ENCODE data around the gene IL3. TPM values are rescaled to one million over a fixed set of nuclear protein-coding genes. Genes with fewer than 3 reads are reported as not detected.

IL3 gene
- total RNA-seq, 1 experiment from 2014 or later: not detected

DNA sequence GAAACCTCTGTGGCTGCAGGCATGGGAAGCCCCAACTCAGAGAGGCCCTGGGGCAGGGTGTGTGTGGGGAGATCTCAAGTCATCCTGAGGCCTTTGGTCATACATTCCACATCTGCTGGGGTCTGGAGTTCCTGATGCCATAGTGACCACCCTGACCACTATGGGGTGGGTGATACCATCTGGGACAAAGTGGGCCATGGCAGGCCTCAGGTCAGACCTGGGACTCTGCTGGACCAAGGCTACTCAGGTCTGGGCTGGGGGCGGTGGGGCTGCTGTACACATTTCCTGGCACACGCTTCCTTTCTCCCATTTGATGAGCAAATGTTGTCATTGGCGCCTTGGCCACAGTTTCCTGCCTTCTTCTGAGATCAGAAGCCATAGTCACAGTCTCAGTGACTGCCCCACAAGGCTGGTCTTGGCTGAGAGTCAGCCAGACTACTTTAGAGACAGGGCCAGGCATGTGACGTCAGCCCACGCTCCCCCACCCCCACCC is 33.9 kb upstream of the IL3 start:
- Mint-ChIP-seq H3K27me3 (ENCODE audit: low read depth) (no peaks in the 10 kb centered on the region), H3K36me3 (no peaks in the 10 kb centered on the region), H3K27ac (no peak overlapping the region), H3K9me3 (no peaks in the 10 kb centered on the region), H3K4me3 (no peak overlapping the region), H3K4me1 (no peaks in the 10 kb centered on the region)
- TF ChIP-seq, protein P1, sequence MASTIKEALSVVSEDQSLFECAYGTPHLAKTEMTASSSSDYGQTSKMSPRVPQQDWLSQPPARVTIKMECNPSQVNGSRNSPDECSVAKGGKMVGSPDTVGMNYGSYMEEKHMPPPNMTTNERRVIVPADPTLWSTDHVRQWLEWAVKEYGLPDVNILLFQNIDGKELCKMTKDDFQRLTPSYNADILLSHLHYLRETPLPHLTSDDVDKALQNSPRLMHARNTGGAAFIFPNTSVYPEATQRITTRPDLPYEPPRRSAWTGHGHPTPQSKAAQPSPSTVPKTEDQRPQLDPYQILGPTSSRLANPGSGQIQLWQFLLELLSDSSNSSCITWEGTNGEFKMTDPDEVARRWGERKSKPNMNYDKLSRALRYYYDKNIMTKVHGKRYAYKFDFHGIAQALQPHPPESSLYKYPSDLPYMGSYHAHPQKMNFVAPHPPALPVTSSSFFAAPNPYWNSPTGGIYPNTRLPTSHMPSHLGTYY (CRISPR knock-in tag; IDR thresholded peaks at IDR 0.05): no peak
- TF ChIP-seq ZNF317 (CRISPR knock-in tag; IDR thresholded peaks at IDR 0.05; ENCODE audit: borderline replicate concordance, low read depth): no peak
- TF ChIP-seq, protein P2, sequence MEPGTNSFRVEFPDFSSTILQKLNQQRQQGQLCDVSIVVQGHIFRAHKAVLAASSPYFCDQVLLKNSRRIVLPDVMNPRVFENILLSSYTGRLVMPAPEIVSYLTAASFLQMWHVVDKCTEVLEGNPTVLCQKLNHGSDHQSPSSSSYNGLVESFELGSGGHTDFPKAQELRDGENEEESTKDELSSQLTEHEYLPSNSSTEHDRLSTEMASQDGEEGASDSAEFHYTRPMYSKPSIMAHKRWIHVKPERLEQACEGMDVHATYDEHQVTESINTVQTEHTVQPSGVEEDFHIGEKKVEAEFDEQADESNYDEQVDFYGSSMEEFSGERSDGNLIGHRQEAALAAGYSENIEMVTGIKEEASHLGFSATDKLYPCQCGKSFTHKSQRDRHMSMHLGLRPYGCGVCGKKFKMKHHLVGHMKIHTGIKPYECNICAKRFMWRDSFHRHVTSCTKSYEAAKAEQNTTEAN (CRISPR knock-in tag; IDR thresholded peaks at IDR 0.05): no peak
- no peak for TF ChIP-seq ZNF423 (CRISPR knock-in tag; IDR thresholded peaks at IDR 0.05)
- TF ChIP-seq, protein P3, sequence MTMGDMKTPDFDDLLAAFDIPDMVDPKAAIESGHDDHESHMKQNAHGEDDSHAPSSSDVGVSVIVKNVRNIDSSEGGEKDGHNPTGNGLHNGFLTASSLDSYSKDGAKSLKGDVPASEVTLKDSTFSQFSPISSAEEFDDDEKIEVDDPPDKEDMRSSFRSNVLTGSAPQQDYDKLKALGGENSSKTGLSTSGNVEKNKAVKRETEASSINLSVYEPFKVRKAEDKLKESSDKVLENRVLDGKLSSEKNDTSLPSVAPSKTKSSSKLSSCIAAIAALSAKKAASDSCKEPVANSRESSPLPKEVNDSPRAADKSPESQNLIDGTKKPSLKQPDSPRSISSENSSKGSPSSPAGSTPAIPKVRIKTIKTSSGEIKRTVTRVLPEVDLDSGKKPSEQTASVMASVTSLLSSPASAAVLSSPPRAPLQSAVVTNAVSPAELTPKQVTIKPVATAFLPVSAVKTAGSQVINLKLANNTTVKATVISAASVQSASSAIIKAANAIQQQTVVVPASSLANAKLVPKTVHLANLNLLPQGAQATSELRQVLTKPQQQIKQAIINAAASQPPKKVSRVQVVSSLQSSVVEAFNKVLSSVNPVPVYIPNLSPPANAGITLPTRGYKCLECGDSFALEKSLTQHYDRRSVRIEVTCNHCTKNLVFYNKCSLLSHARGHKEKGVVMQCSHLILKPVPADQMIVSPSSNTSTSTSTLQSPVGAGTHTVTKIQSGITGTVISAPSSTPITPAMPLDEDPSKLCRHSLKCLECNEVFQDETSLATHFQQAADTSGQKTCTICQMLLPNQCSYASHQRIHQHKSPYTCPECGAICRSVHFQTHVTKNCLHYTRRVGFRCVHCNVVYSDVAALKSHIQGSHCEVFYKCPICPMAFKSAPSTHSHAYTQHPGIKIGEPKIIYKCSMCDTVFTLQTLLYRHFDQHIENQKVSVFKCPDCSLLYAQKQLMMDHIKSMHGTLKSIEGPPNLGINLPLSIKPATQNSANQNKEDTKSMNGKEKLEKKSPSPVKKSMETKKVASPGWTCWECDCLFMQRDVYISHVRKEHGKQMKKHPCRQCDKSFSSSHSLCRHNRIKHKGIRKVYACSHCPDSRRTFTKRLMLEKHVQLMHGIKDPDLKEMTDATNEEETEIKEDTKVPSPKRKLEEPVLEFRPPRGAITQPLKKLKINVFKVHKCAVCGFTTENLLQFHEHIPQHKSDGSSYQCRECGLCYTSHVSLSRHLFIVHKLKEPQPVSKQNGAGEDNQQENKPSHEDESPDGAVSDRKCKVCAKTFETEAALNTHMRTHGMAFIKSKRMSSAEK (CRISPR knock-in tag; IDR thresholded peaks at IDR 0.05; ENCODE audit: borderline replicate concordance): no peak
- TF ChIP-seq CBFB (CRISPR knock-in tag; IDR thresholded peaks at IDR 0.05; ENCODE audit: low read depth): no peak
- DNase-seq (ENCODE audit: low spot score): no peak
- no peak for ATAC-seq
- ChIA-PET POLR2A (no interaction called here), CTCF (no interaction called here)

DNA sequence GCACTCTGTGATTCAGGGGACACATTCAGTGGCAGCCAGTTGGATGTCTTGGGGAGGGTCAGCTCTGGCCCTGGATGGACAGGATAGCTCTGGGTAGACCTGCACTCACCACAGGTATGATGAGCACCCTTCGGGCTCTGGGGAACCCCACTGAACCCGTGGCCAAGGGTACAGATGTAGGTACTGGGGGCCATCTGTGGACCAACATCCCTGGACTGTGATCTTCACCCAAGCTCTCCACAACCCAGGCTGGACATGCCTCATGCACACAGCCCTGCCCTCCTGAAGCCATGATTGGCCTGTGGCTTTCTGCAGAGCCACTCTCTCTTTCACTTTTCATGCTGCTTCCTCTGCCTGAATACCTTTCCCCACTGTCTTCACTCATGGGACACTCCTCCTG is 33.4 kb upstream of the IL3 start:
- POLR2A ChIA-PET: no interaction called here
- CTCF ChIA-PET: no interaction called here

More for the DNA sequence above, 33.4 kb upstream of the IL3 start:
- Mint-ChIP-seq H3K4me1 (no peaks in the 10 kb centered on the region), H3K27me3 (ENCODE audit: low read depth) (no peaks in the 10 kb centered on the region), H3K4me3 (no peak overlapping the region), H3K9me3 (no peaks in the 10 kb centered on the region), H3K36me3 (no peaks in the 10 kb centered on the region), H3K27ac (no peak overlapping the region)
- ATAC-seq: no peak
- no peak for TF ChIP-seq JAZF1 (CRISPR knock-in tag; IDR thresholded peaks at IDR 0.05)
- TF ChIP-seq RELA (CRISPR knock-in tag; IDR thresholded peaks at IDR 0.05; ENCODE audit: borderline replicate concordance): no peak
- TF ChIP-seq SMAD4 (CRISPR knock-in tag; IDR thresholded peaks at IDR 0.05): no peak
- no peak for TF ChIP-seq SMAD3 (CRISPR knock-in tag; IDR thresholded peaks at IDR 0.05; ENCODE audit: borderline replicate concordance)
- TF ChIP-seq NR2C2 (CRISPR knock-in tag; IDR thresholded peaks at IDR 0.05): no peak
- TF ChIP-seq, protein P4, sequence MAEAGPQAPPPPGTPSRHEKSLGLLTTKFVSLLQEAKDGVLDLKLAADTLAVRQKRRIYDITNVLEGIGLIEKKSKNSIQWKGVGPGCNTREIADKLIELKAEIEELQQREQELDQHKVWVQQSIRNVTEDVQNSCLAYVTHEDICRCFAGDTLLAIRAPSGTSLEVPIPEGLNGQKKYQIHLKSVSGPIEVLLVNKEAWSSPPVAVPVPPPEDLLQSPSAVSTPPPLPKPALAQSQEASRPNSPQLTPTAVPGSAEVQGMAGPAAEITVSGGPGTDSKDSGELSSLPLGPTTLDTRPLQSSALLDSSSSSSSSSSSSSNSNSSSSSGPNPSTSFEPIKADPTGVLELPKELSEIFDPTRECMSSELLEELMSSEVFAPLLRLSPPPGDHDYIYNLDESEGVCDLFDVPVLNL (CRISPR knock-in tag; IDR thresholded peaks at IDR 0.05; ENCODE audit: borderline replicate concordance, low read depth): no peak
- TF ChIP-seq MXD4 (CRISPR knock-in tag; IDR thresholded peaks at IDR 0.05; ENCODE audit: borderline replicate concordance): no peak
- no peak for TF ChIP-seq NR3C1 (CRISPR knock-in tag; conservative IDR thresholded peaks at IDR 0.05; ENCODE audit: low read depth)
- no peak for TF ChIP-seq ZNF138 (CRISPR knock-in tag; conservative IDR thresholded peaks at IDR 0.05)
- TF ChIP-seq, protein P5, sequence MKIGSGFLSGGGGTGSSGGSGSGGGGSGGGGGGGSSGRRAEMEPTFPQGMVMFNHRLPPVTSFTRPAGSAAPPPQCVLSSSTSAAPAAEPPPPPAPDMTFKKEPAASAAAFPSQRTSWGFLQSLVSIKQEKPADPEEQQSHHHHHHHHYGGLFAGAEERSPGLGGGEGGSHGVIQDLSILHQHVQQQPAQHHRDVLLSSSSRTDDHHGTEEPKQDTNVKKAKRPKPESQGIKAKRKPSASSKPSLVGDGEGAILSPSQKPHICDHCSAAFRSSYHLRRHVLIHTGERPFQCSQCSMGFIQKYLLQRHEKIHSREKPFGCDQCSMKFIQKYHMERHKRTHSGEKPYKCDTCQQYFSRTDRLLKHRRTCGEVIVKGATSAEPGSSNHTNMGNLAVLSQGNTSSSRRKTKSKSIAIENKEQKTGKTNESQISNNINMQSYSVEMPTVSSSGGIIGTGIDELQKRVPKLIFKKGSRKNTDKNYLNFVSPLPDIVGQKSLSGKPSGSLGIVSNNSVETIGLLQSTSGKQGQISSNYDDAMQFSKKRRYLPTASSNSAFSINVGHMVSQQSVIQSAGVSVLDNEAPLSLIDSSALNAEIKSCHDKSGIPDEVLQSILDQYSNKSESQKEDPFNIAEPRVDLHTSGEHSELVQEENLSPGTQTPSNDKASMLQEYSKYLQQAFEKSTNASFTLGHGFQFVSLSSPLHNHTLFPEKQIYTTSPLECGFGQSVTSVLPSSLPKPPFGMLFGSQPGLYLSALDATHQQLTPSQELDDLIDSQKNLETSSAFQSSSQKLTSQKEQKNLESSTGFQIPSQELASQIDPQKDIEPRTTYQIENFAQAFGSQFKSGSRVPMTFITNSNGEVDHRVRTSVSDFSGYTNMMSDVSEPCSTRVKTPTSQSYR (CRISPR knock-in tag; IDR thresholded peaks at IDR 0.05): no peak
- no peak for TF ChIP-seq ESRRA (CRISPR knock-in tag; IDR thresholded peaks at IDR 0.05; ENCODE audit: borderline replicate concordance)
- TF ChIP-seq, protein P6, sequence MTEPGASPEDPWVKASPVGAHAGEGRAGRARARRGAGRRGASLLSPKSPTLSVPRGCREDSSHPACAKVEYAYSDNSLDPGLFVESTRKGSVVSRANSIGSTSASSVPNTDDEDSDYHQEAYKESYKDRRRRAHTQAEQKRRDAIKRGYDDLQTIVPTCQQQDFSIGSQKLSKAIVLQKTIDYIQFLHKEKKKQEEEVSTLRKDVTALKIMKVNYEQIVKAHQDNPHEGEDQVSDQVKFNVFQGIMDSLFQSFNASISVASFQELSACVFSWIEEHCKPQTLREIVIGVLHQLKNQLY (CRISPR knock-in tag; IDR thresholded peaks at IDR 0.05): no peak
- TF ChIP-seq ETV6 (CRISPR knock-in tag; IDR thresholded peaks at IDR 0.05): no peak
- TF ChIP-seq, protein P2 (CRISPR knock-in tag; IDR thresholded peaks at IDR 0.05): no peak
- TF ChIP-seq, protein P7, sequence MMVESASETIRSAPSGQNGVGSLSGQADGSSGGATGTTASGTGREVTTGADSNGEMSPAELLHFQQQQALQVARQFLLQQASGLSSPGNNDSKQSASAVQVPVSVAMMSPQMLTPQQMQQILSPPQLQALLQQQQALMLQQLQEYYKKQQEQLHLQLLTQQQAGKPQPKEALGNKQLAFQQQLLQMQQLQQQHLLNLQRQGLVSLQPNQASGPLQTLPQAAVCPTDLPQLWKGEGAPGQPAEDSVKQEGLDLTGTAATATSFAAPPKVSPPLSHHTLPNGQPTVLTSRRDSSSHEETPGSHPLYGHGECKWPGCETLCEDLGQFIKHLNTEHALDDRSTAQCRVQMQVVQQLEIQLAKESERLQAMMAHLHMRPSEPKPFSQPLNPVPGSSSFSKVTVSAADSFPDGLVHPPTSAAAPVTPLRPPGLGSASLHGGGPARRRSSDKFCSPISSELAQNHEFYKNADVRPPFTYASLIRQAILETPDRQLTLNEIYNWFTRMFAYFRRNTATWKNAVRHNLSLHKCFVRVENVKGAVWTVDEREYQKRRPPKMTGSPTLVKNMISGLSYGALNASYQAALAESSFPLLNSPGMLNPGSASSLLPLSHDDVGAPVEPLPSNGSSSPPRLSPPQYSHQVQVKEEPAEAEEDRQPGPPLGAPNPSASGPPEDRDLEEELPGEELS (CRISPR knock-in tag; IDR thresholded peaks at IDR 0.05): no peak
- DNase-seq (ENCODE audit: low spot score): no peak

Measured in WTC11 (cell line).